MCF 10A (cell line): Measurements from ENCODE around the gene BLCAP. TPM values are rescaled to one million over a fixed set of nuclear protein-coding genes. Genes with fewer than 3 reads are reported as not detected.

Experiments used
- BruUV-seq: library from RNA; stranded (reverse); fragments of 400-500 nt; replicated peaks from 2 replicates; lab custom pipeline; 2021; lab: Mats Ljungman, UMichigan
- CTCF ChIA-PET: fragments of 300-600 bp; sonication (Branson Sonifier 250); formaldehyde crosslinking; extraction: SDS; loops from one replicate; lab custom pipeline; 2021; ENCODE audit warnings: antibody characterized with exemption, inconsistent platforms; lab: Yijun Ruan, JAX
- POLR2A ChIA-PET: fragments of 300-600, 350-650 bp; sonication (Branson Sonifier 250); formaldehyde crosslinking; extraction: SDS; loops from one replicate; lab custom pipeline; 2020; ENCODE audit warnings: antibody characterized with exemption, inconsistent platforms; lab: Yijun Ruan, JAX
- DNase-seq: peaks from one replicate; pipeline ENCODE4 v3.0.0-alpha.2; 2018; ENCODE audit not compliant: unreplicated experiment
- H3K27ac Mint-ChIP-seq: one replicate; pipeline ENCODE4 v1.8.0; 2022; ENCODE audit warnings: mild to moderate bottlenecking, low read depth, mixed read lengths; ENCODE audit not compliant: unreplicated experiment
- H3K27me3 Mint-ChIP-seq: one replicate; pipeline ENCODE4 v1.8.0; 2022; ENCODE audit warnings: mixed read lengths; ENCODE audit not compliant: insufficient read depth, unreplicated experiment
- H3K36me3 Mint-ChIP-seq: one replicate; pipeline ENCODE4 v1.8.0; 2022; ENCODE audit warnings: mild to moderate bottlenecking, moderate library complexity, mixed read lengths; ENCODE audit not compliant: insufficient read depth, unreplicated experiment
- H3K4me1 Mint-ChIP-seq: one replicate; pipeline ENCODE4 v1.8.0; 2022; ENCODE audit warnings: mixed read lengths; ENCODE audit not compliant: insufficient read depth, unreplicated experiment
- H3K4me3 Mint-ChIP-seq: one replicate; pipeline ENCODE4 v1.8.0; 2022; ENCODE audit warnings: mild to moderate bottlenecking, moderate library complexity, mixed read lengths; ENCODE audit not compliant: unreplicated experiment
- H3K9me3 Mint-ChIP-seq: one replicate; pipeline ENCODE4 v1.8.0; 2022; ENCODE audit warnings: mixed read lengths; ENCODE audit not compliant: unreplicated experiment
- intact Hi-C: fragments of 100-400 bp; cut with micrococcal nuclease; formaldehyde crosslinking; loops from 2 replicates; pipeline ENCODE4 v1.14.1; 2022
- total RNA-seq: library from RNA; stranded (reverse); gene quantifications from 2 replicates; pipeline ENCODE4 v1.2.3, GENCODE V29; 2022
- TF ChIP-seq, protein P1 (sequence below): fragments of 200-600 bp; IDR thresholded peaks from one replicate; pipeline ENCODE4 v1.8.0; 2022; ENCODE audit warnings: antibody characterized with exemption, mild to moderate bottlenecking; ENCODE audit not compliant: unreplicated experiment

BLCAP gene
- total RNA-seq, 1 experiment from 2014 or later = 105 TPM

DNA sequence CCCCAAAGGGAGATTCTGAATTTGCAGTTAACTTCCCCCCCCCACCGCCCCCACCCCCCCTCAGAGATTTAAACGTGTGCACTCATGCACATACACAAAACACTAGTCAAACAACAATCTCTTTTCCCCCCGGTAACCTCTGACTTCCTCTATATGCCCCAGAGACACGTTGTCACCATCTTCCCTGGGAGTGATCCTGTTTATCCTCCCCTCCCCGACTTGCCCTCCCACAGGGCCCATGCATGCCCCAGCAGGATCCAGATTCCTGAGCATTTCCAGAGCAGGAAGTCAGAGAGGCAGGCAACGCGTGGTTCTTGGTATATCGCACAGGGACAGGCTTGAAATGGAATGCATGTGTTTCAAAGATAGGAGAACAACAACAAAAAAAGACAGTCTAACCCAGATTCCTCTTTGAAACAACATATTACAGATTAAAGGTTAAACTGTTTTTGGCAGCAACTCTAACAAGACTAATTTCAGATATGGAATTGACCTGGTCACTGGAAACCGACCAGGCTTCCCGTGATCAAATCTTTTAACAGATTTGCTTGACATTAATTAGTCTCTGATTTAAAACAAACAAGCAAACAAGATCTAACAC, 1.3 kb downstream of the BLCAP start:
- ChIA-PET CTCF (interaction anchor here (0.6 to 10.4 kb wide), 5 partner anchors 9 to 690 kb away, joined by 3 to 191 read pairs (median 4); no protein-coding TSS in a partner anchor), POLR2A (interaction anchor here (0.6 to 7.9 kb wide), 32 partner anchors 9 to 909 kb away, joined by 3 to 184 read pairs (median 5); partner anchors contain the start of genes MANBAL, MROH8, RPN2 and SNHG17)
- peak overlapping the region; percentile 100 for H3K27ac Mint-ChIP-seq
- no peaks in the 10 kb centered on the region for H3K9me3 Mint-ChIP-seq
- intact Hi-C loops = loop anchor here (5.0 kb wide), 2 partner anchors 119 to 134 kb away; no protein-coding TSS in a partner anchor
- peak overlapping the region; percentile 72 for H3K4me3 Mint-ChIP-seq
- peak; percentile 85 for DNase-seq
- TF ChIP-seq, protein P1, sequence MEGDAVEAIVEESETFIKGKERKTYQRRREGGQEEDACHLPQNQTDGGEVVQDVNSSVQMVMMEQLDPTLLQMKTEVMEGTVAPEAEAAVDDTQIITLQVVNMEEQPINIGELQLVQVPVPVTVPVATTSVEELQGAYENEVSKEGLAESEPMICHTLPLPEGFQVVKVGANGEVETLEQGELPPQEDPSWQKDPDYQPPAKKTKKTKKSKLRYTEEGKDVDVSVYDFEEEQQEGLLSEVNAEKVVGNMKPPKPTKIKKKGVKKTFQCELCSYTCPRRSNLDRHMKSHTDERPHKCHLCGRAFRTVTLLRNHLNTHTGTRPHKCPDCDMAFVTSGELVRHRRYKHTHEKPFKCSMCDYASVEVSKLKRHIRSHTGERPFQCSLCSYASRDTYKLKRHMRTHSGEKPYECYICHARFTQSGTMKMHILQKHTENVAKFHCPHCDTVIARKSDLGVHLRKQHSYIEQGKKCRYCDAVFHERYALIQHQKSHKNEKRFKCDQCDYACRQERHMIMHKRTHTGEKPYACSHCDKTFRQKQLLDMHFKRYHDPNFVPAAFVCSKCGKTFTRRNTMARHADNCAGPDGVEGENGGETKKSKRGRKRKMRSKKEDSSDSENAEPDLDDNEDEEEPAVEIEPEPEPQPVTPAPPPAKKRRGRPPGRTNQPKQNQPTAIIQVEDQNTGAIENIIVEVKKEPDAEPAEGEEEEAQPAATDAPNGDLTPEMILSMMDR = no peak
- peaks cover 28% of the 10 kb centered on the region for H3K36me3 Mint-ChIP-seq
- H3K27me3 Mint-ChIP-seq = no peaks in the 10 kb centered on the region
- peaks cover 47% of the 10 kb centered on the region for H3K4me1 Mint-ChIP-seq
- TSS peak; percentile 90 for BruUV-seq

DNA sequence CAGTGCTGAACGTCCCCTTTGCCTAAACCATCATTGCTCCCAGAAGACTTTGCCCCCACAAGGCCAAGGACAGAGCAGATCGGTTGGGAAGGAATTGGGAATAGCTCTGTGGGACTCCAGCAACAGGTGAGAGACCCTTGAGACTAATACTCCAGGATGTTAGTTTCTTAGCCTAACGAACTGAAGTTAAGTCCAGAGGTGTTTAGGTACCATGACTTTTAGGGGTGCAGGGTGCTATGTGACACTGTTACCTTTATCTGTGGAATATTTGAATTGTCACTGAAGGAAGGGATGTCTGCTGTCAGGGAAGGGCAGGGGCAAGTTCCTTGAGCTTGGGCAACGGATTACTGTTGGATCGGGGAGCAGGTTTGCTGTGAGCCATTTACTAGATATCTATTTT, 1.9 kb downstream of the BLCAP start:
- Mint-ChIP-seq H3K27me3 (no peaks in the 10 kb centered on the region), H3K4me3 (peak overlapping the region; percentile 72), H3K4me1 (peaks cover 47% of the 10 kb centered on the region), H3K27ac (peak overlapping the region; percentile 100), H3K36me3 (peaks cover 33% of the 10 kb centered on the region), H3K9me3 (no peaks in the 10 kb centered on the region)
- TF ChIP-seq, protein P1 = no peak
- POLR2A ChIA-PET = interaction anchor here (0.6 to 7.9 kb wide), 18 partner anchors 8 to 347 kb away, joined by 3 to 184 read pairs (median 6); partner anchors contain the start of genes MANBAL, MROH8 and RPN2
- no TSS peak for BruUV-seq
- no peak for DNase-seq
- intact Hi-C loops = loop anchor here (5.0 kb wide), 2 partner anchors 119 to 134 kb away; no protein-coding TSS in a partner anchor
- CTCF ChIA-PET = interaction anchor here (0.6 to 1.1 kb wide), 4 partner anchors 10 to 348 kb away, joined by 3 to 4 read pairs (median 3); no protein-coding TSS in a partner anchor

DNA sequence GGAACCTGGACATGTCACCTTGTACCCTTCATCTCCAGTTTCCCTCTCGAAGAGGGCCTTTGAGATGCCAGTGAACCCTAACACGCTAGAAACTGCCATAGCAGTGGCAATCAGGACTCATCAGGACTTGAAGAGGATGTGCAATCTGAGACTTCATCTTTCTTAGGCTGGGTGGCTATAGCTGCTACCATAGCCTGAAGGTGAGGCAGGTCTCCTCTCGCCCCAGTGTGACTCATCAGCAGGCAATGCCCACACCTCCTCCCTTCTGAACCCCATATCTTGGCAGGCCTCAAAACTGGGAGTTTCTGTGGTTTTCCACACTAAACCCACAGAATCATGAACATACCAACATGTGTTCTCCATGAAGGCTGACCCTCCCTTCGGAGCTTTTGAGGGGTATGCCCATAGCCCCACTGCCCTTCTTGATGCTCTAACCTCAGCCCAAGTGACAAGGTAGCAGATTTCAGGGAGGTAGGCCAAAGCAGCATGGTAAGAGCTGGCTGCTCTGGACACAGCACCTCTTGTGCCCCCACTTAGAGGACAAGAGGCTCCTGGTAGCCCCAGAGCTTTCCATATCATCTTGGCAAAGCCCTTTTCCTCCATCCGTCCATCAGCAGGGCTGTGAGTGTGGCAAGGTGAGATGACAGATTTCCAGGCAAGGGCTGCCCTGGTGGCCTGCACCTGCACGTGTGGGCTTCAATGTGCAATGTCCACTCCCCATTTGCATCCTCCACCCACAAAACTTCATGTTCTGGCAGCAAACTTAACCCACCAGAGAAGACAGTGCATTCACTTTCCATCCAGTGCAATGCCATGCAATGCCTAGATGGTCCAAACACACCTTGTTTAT, 2.6 kb downstream of the BLCAP start:
- TF ChIP-seq, protein P1 = no peak
- H3K36me3 Mint-ChIP-seq = peaks cover 41% of the 10 kb centered on the region
- DNase-seq = peak; percentile 94
- intact Hi-C loops = loop anchor here (5.0 kb wide), 2 partner anchors 118 to 133 kb away; no protein-coding TSS in a partner anchor
- CTCF ChIA-PET = interaction anchor here (0.6 to 1.3 kb wide), 5 partner anchors 178 to 347 kb away, joined by 3 read pairs; no protein-coding TSS in a partner anchor
- H3K27me3 Mint-ChIP-seq = no peaks in the 10 kb centered on the region
- peak overlapping the region; percentile 72 for H3K4me3 Mint-ChIP-seq
- POLR2A ChIA-PET = interaction anchor here (0.6 to 7.9 kb wide), 25 partner anchors 9 to 469 kb away, joined by 3 to 184 read pairs (median 4); partner anchors contain the start of genes MANBAL, MROH8 and RPN2
- H3K4me1 Mint-ChIP-seq = peaks cover 52% of the 10 kb centered on the region
- H3K27ac Mint-ChIP-seq = peak overlapping the region; percentile 93
- no peaks in the 10 kb centered on the region for H3K9me3 Mint-ChIP-seq
- BruUV-seq = no TSS peak
